GM19455 (cell line): ENCODE measurements around the gene SETMAR.
"Not testable (repeated sequence)": the region's sequence is repeated elsewhere in the genome, so short reads cannot be mapped to it uniquely, and the experiment has no call there.

Experiments used
- ATAC-seq: cut with Tn5 transposase; IDR thresholded peaks from one replicate; pipeline ENCODE4 v1.9.1; 2021; ENCODE audit not compliant: unreplicated experiment

The SETMAR gene

GRCh38 chr3:4313606-4314293 is 10.6 kb downstream of the SETMAR start:
- no peak for ATAC-seq

DNA sequence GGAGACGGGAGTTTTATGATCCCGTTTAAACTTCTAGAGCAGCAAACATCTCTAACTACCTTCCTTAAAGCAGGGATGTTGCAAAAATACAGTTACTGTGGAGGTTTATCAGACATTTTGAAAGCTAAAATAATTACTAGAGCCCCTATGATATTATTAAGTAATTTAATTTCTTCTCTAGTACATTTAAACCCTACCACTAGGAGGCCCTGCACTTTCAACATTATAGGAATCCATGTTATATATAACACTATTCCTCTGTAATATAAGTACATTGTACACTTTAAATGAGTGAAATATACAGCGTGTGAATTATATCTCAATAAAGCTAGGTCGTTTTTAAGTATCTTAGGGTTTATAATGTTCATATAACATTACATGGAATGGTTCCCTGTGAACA is 11.5 kb downstream of the SETMAR start:
- no peak for ATAC-seq

- ATAC-seq, result no peak
Measured at GRCh38 chr3:4320096-4320911, 17.1 kb downstream of the SETMAR start.

DNA sequence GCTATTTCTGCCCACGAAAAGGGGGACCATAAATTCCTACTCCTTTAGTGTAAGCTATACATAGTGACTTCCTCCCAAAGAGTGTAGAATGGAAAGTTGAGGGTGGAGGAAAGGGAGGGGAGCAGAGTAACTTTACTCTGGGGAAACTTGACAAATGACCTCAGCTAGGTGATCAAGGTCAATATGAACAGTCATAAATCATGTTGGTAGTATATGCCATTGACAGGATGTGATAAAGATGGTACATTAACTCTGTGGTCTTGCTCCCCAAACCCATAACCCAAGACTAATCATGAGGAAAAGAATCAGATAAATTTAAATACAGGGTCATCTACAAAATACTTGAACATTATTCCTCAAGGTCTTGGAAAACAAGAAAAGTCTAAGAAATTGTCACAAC is 18.6 kb downstream of the SETMAR start:
- no peak for ATAC-seq

DNA sequence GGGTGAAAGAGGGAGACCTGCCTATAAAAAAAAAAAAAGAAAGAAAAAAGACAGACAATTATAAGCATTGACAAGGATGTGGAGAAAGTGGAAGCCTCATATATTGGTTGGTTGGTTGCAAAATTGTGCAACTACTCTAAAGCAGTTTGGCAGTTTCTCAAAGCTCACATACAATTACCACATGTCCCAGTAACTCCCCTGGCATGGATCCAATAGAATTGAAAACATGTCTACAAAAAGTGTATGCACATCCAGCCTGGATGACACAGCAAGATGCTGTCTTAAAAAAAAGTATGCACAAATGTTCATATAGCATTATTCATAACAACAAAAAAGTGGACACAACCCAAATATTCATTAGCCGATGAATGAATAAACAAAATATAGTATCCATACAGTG is 19.5 kb downstream of the SETMAR start:
- no peak for ATAC-seq

GRCh38 chr3:4323246-4324027 is 20.3 kb downstream of the SETMAR start:
- no peak for ATAC-seq

- ATAC-seq, result no peak
Measured at GRCh38 chr3:4326868-4327267, 23.7 kb downstream of the SETMAR start.

GRCh38 chr3:4329806-4330205 is 26.6 kb downstream of the SETMAR start:
- not testable (repeated sequence) for ATAC-seq

GRCh38 chr3:4332111-4332510 is 28.9 kb downstream of the SETMAR start:
- ATAC-seq, result no peak

GRCh38 chr3:4332574-4332973 is 29.4 kb downstream of the SETMAR start:
- no peak for ATAC-seq

GRCh38 chr3:4332991-4333390 is 29.8 kb downstream of the SETMAR start:
- ATAC-seq, result no peak

DNA sequence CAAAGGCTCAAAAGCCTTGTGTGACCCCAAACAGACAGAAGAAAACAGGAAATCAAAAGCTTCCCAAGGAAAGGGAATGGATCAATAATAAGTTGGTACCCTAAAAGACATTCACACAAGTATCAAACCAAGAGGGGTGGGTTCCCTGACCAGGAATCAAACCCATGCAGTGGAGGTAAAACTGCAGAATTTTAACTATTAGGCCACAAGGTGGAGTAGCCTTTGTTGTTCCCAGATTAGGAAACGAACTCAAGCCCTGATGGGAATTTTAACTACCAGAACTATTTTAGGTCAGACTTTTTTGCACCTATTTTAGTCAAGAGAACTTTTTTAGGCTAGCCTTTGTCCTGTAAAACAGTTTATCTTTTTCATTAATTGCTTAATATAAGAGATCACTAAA is 31.4 kb downstream of the SETMAR start:
- no peak for ATAC-seq

DNA sequence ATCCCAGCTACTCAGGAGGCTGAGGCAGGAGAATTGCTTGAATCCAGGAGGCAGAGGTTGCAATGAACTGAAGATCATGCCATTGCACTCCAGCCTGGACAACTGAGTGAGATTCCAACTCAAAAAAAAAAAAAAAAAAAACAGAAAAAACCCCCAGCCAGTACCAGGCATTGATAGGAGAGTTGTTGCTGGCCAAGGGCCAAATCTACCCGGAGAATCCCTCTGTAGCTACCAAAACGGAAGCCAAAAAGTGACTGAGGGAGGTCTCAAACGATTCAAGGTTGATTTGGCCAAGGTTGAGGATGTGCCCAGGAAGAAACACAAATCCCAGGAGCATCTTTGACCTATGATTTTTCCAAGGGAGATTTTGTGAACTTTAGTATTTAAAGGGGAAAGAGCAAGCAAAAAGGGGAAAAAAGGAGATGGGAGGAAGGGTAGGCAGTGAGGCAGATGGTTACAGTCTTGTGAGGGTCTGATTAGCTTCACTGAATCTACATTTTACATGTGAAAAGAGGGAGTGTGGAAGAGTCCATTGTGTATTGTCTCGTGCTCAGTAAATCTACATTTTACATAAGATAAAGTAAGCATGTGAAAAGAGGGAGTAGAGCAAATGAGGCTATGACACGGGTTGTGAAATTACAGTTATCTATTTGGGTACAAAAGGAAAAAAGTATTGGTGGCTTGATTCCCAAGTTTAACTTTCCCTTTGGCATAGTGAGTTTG is 32.8 kb downstream of the SETMAR start:
- ATAC-seq, result no peak

- ATAC-seq, result no peak
Measured at GRCh38 chr3:4336850-4337546, 33.8 kb downstream of the SETMAR start.

DNA sequence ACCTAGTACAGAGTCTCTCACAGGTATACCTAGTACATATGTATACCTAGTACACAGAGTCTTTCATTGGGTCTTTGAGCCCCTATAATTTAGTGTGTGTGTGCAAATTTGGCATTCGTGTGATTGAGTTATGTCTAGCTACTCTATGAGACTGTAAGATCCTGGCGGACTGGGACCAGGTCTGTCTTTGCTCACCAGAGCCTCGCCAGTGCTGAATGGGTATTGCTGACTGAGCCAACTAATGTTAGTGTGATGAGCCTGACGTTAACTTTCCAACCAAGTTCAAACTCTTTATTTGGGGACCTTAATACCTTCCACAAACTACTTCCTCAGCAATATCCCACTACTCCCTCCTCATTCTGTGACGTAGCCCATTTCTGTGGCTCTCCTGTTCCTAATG is 35.6 kb downstream of the SETMAR start:
- ATAC-seq, result no peak

DNA sequence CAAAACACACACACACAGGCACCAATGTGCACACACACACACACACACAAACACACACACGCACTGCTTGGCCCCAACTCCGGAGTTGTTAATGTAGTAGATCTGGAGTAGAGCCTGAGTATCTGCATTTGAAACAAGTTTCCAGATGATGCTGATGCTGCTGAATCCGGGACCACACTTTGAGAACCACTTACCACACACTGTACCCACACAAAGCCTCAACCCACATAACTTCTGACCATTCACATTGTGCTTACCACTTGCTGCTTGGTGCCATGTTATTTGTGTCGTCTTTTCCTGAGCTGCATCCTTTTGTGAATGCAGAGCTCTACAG is 36.9 kb downstream of the SETMAR start:
- ATAC-seq, result no peak

- no peak for ATAC-seq
Measured at GRCh38 chr3:4340411-4341335, 37.5 kb downstream of the SETMAR start.

DNA sequence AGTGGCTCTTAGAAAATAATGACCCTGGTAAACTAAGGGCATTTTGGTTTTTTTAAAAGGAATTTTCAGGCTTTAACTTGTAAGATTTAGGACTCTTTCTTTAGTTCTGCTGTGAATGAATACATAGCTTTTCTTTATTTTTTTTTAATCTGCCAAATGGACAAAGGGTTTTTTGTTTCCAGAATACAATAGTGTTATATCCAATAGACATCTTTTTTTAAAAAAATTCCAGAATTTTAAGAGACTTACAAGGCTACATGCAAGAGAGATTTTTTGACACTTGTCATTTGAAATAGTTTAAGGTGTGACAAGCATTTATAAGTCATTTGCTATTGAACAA is 38.1 kb downstream of the SETMAR start:
- ATAC-seq, result no peak

GRCh38 chr3:4343258-4343657 is 40.1 kb downstream of the SETMAR start:
- ATAC-seq, result no peak

DNA sequence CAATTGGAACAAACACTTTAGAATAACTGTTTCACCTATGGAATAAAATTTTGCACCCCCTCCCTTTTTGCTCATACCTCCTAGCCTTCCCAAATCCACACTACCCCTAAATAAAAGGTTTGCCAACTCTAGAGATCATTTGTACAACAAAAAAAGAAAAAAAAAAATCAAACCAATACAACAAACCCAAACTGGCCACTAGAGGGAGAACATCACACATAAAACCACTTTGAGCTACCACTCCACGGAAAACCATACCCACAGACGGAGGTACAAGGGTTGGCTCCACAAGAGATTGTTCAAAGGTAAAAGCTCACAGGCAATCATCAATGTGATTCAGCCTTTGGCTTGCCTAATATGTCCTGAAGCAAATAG is 47.6 kb downstream of the SETMAR start:
- ATAC-seq, result peak; percentile 74
